Islet of Langerhans (tissue), 1 donor: ENCODE data around the gene CMIP.

Source experiments
- FAIRE-seq: peaks from one replicate; lab custom pipeline; 2011; peaks lifted over from hg19 to GRCh38; lab: Jason Lieb, UNC

Gene CMIP

DNA sequence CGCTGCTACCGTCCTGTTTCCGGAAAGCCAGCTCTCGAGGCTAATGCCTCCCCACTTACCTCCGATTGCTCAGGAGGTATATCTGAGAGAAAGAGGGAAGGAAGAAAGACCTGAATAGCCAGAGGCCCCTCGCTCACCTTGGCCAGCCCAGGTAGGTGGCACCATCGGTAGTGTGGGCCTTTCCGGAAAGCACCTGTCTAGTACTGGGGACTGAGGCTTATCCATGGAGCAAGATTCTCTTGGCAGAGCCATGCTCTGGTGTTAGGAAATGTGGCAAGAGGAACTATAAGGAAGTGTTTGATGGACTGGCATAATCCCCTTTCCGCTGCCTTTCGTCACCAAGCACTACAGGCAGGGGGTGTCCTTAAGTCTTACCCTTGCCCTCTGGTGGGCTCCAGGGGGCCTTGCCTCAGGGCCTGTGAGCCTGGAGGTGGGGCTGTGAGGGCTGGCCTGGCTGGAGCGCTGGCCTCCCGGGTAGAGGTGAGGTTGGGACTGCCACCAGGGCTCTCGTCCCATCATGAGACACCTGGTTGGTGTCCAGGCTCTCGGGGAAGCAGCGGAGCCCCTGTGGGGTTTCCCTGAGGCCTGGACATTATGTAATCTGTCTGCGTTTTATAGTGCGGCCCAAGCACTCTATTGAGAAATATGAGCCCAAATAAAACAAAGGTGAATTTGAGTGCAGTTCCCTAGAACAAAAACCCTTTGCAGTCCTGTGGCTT lies 2.9 kb downstream of the CMIP start:
- no peak for FAIRE-seq

DNA sequence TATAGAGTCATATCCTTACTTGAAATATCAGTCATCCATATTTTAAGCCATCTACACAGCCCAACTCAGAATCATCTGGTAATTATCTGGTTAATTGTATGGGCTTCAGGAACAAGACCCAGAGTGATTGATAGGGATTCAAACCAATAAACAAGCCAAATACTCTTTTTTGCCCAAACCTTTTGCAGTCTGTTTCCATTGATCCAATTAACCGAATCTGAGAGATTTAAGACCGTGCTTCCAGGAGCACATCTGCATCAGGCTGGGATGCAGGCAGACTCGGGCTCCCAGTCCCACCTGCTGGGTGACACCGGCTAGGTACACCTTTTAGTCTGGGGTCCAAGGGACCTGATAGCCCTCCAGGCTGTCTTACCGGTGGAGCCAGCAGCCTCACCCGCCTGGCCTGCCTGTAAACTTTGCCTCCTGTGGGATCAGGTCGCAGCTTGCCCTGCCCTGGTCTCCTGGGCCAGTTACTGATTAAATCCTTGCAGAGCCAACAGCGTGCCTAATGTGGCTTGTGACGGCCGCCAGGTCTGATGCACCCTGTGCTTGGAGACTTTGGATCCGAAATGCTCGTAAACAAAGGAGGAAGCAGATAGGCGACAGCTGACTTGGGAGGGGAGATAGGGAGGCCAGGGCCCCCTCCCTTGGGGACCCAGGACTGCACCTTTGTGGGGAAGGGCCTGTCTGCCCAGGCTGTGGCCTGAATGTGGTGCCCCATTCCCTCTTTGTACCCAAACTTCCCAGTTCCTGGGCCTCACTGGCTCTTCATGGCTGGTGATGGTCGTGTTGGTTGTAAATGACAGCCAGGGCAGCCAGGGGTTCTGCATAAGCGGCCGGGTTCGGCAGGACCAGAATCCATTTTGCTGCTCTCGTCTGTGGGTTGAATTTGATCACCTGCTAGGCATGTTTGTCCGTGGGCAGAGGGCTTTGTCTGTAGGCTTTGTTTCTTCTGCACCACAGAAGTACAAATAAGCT lies 3.8 kb downstream of the CMIP start:
- FAIRE-seq = no peak

DNA sequence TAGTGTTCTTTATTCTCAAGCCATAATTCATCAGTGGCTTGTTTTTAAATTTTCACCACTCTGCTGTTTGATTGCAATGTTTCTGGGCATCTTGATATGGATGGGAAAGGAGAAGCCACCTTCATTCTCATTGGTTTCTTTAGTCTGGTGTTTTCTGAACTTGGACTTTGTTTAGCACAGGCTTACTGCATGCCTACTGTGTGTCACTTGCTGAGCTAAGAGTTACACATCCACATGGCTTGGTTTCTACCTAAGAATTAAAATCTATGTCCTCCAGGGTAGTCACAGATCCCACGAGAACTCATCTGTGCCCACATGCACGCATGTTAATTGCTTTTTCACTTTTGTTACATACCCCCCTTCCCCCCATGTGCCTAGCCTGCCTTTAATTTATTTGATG lies 4.6 kb downstream of the CMIP start:
- FAIRE-seq = no peak

DNA sequence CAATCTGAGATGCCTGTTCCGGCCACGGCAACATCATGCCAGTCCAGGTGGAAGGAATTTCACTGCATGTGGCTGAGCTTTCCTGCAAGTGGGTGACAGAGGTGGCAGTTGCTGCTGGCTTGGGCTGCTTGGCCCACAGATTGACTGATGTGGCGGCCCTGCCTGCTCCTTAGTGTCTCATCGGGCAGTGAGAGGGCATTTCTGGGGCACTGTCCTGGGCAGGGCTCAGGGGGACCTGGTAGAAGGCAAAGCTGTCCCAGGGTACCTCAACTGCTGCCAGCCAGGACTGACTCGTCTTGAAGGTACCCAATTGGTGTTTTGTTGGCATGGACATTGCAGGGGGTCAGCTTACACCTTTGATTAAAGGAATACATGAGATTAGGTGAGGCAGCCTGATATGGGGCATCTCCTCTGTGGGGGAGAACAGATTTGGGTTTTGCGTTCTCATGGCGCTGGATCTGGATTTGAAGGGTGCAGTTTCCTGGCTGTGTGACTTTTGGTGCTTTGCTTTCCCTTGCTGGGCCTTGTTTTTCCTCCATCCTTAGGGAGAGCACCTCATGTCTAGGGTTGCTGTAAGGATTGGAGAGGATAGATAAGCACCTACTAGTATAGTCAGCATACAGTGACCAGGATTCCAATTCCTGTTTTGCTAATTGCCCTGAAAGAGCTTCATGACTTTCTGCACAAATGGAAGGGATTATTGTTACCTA lies 5.4 kb downstream of the CMIP start:
- no peak for FAIRE-seq

DNA sequence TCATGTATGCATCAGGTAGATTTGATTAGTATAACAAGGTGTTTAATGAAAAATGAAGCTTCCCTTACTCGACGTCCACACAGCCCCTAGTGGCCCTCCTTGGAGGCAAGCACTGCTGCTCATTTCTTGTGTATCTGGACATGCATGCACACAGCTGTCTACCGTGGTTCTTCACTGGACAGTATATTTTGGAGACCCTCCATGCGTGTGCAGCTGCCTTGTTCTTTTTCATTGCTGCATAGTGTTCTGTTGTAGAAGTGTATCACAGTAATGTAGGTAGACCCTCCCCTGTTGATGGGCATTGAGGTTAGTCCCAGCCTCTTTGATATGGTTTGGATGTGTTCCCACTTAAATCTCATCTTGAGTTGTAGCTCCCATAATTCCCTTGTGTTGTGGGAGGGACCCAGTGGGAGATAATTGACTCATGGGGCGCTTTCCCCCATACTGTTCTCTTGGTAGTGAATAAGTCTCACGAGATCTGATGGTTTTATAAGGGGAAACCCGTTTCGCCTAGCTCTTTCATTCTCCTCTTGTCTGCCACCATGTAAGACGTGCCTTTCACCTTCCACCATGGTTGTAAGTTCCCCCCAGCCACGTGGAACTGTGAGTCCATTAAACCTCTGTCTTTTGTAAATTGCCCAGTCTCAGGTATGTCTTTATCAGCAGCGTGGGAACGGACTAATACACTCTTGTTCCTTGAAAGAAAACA lies 6.3 kb downstream of the CMIP start:
- no peak for FAIRE-seq

DNA sequence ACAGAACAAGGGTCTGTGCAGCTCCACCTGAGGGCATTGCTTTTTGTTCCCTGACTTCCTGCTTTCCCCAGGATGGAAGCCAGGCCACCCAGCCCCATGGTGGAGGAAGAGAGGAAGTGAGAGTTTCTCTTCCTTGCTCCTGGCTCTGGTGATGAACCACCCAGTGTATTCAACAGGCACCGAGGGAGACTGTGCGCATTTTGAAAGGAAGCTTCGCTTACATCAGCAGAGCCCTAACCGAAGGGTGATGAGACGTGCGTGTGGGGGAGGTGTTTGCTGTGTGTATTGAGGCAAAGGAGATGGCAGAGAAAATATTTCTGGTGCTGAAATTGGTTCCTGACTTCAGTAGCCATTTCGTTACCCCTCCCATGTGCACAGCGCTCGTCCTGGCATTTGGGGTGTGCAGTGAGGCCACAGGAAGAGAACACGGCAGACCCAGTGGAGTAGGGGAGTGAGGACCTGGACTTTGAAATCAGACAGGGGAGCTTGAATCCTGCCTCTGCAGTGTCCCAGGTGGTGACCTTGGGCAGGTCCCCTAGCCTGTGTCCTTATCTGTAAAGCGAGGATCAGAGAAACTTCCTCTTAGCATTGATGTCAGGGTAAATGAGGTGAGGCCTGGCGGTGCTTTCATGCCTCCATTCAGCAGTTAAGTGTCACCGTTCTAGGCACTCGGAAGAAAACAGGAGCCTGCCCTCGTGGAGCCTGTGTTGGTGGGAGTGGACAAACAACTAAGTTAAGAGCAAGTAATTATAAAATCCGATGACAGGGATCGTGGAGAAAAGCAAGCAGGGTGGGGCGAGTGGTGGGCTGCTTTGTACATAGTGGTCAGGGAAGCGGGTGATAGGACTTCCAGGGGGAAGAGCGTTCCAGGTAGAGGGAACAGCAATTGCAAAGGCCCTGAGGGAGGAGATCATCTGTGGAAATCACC lies 7.4 kb downstream of the CMIP start:
- FAIRE-seq = no peak

DNA sequence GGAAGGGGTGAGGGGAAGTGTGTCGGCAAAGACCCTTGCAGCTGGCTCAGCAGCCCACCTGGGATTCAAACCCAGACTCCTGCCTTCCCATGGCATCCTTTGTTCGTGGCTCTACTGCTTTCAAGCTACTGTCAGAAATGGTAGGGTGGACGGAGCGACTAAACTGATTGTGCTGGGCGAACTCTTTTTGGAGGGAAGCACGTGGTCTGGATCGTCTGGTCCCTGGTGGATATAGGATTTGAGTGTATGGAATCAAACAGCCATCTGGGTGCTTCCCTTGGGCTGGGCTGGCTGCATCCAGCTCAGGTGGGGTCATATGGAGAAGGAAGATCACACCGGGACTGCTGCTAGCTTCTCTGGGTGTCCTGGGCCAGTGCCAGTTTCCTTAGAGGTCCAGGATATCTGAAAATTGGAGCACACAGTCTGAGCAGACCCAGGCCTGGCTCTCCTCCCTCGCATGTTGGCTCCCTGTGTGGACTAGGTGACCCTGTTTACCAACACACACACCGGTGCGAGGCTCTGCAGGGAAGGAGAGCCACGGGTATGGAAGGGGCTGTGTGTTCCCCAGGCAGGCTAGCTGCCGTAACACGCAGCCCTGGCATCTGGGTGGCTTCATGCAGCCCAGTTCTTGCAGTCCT lies 8.6 kb downstream of the CMIP start:
- no peak for FAIRE-seq

DNA sequence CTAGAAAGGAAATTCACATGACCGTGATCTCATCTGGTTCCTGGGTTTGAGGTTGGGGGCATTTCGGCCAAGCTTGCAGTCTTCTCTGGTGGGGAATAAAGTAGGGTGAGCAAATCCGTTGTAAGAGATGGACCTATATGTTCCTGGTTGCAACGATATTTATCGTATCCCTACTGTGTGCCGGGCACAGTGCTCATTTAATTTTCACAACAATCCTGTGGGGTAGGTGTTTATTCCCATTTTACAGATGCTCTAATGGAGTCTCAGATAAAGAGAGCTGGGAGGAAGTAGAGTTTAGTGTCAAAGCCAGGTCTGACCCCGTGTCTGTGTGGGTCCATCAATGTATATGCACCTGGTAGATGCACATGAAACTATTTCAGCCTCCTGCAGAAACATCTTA lies 9.4 kb downstream of the CMIP start:
- FAIRE-seq = no peak

DNA sequence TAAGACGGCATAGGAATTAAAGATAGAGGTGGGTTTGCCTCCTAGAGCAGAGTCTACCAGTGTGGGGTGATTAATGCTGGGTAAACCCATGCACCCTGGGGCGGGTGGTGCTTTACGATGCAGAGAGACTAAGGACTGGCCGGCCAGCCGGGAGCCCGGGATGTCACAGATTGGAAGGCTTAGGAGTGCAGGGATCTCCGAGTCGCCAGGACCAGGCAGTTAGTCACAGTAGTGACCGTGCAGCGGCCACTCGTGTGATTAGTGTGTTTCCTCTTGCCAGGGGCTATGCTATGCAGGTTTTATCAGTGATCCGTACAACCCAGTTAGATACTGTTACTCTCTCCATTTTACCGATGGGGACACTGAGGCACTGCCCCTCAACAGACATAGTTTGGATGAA lies 10.4 kb downstream of the CMIP start:
- FAIRE-seq = no peak

DNA sequence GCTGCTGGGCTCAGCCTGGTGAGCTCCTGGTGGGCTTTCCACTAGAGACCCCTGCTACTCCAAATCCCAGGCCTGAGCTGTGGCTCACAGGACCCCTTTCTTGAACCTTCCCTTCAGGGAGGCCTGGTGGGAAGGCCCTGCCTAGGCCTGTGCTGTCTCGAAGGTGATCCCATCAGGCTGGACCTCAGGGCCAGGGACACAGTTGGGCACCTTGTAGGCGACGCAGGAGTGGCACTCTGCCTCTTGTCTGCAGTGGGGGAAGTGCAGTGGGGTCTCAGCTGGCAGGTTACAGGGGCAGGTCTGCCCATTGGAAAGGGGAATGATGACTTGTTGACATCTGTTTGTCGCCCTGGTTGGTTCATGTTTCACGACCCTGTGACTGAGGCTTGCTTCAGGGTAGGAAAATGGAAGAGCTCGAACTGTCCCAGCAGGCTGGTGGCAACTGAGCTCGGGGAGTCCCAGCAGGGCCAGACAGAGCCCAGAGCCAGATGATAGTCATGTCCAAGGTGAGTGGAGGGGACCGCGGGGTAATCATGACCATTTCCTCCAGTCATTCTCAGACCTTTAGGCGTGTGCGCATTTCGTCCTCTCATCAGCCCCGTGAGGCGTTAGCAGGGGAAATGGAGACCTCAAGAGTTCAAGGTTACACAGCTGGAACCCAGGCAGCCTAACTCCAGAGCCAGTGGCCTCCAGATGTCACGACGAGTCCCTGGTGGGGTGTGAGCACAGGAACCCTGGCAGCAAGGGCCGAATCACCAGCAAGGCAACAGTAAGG lies 11.3 kb downstream of the CMIP start:
- FAIRE-seq = no peak

DNA sequence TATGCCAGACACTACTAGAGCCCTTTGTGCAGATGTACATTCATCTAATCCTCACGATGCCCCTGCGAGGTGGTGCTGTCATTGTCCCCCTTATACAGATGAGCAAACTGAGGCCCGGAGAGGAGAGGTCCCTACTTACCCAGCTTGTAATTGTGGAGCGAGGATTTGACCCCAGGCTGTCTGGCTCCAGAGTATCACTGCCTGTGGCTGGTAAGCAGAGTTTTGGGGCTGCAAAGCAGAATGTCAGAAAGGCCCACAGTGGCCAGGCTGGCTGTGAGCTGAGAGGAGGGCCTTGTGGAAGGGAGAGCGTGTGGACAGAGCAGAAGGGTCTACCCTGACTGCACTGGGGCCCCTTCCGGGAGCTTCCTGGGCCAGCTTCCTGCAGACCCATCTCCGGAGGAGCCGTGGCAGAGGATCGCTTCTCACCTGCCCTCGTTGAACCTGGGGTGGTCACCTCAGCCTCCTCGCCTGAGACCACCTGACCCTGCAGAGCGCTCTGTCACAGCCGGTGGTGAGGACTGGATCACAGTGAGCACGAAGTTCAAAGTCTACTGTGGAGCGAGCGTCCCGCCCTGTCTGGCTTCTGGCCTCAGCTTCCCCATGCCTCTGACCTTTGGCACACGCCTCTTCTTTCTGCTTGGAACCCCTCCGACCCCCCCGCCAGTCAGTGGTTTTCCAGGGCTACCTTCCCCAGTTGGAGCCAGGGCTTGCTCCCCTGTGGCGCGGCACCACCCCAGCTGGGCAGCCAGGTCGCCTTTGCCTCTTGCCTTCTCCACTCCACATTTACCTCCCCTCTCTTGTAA lies 12.1 kb downstream of the CMIP start:
- no peak for FAIRE-seq

DNA sequence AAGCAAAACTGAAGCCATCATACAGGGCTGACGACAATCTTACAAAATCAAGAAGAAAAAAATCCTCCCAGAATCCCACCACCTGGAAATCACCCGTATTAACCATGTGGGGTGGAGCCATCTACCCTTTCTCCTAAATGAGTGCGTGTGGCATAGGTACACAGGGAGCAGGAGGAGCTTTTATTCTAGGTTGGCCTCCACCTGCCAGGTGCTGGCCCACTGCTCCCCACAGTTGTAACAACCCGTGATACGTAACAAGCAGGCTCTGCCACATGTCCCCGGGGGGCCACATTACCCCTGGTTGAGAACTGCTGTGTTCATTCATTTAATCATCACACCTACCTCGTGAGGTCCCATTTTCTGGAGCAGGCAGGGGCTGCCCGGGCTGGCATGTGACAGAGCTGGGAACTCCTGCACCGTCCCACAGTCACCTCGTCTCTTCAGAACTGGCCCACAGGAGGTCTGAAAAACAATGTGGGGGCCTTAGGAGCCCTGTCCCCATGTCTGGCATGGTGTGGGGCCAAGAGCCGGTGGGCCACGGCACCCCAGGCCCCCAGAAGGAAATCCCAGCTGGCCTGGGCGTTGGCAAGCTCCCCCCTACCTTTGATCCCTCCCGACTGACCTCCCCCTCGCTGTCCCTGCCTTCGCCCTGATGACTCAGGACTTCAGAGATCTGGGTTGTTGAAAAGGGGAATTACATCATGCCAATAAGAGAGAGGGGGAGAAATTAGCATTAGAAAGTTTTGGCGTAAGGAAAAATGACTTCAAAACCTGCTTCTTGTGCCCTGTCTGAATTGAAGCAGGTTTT lies 12.9 kb downstream of the CMIP start:
- FAIRE-seq = no peak

DNA sequence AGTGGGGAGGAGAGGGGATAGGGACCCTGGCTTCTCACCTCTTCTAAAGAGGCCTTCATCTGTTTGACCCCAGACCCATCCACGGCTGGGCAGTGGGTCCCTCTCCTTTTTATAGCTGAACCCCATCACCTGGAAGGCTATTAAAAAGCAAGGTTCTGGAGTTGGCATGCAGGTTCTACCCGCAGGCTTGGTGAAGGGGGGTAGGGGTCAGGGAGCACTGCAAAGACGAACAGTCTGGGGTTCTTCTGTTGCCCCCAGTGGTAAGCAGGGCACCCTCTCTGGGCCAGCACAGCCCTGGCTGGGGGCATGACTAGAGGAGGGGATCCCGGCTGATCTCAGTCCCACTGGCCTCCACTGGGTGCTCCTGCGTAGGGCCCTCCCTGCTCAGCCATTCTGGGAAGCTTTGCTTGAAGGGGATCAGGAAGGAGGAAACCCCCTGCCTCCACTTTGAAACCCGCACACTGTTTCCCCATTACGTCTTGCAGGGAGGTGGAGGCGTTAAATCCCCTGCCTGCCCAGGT lies 13.6 kb downstream of the CMIP start:
- no peak for FAIRE-seq

DNA sequence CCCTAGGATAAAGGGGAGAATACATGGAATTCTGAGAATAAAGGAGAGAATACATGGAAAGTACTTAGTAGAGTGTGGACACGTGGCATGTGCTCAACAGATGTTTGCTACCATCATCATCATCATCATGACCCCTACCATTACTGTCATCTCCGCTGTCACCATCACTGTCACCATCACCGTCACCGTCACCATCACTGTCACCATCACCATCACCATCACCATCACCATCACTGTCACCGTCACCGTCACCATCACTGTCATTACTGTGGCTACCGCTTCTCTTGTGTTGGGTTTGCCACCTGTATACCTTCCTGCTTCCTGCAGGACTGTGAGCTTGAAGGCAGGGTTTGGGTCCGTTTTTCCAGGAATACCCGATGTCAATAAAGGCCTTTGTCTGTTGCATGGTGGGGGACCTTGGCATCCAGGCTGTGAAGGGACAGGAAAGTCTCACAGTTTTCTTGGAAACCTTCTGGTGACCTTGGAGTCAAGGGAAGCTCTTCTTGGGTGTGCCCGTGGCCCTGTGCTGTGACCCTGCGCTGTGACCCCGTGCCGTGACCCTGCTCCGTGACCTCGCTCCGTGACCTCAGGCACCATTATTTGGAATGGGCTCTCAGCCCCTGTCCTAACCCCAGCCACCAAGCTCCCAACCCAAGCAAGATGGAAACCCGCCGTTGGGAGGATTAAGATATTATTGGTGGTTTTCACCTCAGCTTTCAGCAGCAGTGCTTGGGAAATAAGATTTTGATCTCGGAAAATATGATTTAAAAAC lies 14.4 kb downstream of the CMIP start:
- no peak for FAIRE-seq

DNA sequence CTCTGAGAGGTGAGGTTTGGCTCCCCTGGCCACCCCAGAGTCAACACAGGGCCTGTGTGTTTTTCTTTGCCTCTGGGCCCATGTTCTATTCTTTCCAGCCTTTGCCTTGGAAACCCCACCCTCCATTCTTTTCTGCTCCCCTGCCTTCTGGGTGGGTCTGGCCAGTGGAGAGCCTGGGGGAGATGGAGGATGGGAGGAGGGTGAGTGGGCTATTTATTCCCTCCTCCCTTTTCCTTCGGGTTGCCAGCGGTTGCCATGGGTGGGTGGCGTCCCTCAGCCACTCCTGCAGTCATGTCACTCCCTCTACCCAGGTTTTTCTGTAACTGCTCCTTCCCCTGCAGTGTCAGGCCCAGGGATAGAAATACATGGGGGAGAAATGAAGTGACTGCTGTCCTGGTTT lies 15.5 kb downstream of the CMIP start:
- FAIRE-seq = no peak

DNA sequence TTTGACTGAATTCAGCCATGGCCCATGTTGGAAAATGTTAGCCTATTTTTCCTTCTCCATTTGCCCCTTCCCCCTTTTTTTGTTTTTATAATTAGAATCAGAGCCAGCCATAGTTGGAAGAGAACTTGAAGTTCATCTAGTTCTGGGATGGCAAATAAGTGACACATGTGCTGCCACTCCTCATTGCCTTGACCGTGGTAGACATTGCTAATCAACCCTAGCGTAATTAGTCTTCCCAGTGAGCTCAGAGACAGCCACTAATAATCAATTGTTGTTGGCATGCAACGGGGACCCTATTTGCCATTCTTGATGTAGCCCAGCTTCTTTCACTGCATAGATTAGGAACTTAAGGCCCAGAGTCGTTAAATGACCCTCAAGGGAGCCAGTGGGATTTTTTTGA lies 16.6 kb downstream of the CMIP start:
- FAIRE-seq = no peak

DNA sequence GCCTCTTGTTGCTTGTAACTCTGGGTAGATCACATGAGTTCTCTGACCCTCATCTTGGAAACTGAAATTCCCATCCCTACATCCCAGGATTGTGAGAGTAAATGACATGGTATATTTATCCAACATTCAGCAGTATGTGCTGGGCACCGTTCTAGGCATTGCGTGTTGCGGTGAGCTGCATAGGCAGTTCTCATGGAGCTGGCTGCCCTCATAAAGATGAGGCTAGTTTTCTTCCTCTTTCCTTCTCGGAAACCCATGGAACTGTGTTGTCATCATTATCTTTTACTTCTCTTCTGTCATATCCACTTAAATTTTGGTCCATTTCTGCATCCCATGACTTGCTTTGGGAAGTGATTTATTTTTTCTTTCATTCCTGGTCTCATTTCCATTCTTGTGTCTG lies 17.2 kb downstream of the CMIP start:
- FAIRE-seq = no peak
